Measurements from ENCODE around the gene XIRP1.

The XIRP1 gene

GRCh38 chr3:39184081-39184967 is 8.1 kb downstream of the XIRP1 start:
- no peak for TF ChIP-seq CTCF (IDR thresholded peaks at IDR 0.05; ENCODE audit: unreplicated experiment in 3 of 3)
- H3K4me3 Mint-ChIP-seq: no peak overlapping the region
- H3K4me1 Mint-ChIP-seq: peaks cover 58% of the 10 kb centered on the region

GRCh38 chr3:39183211-39184080 is 8.9 kb downstream of the XIRP1 start:
- no peak for TF ChIP-seq CTCF (IDR thresholded peaks at IDR 0.05; ENCODE audit: unreplicated experiment in 3 of 3)
- peaks cover 66% of the 10 kb centered on the region for H3K4me1 Mint-ChIP-seq
- H3K36me3 Mint-ChIP-seq (ENCODE audit: low read depth): no peaks in the 10 kb centered on the region
- no peaks in the 10 kb centered on the region for H3K9me3 Mint-ChIP-seq
- H3K4me3 Mint-ChIP-seq: peak overlapping the region in 1 of 3 experiments; percentile 4
- no peaks in the 10 kb centered on the region for H3K27me3 Mint-ChIP-seq (ENCODE audit: low read depth)
- peak overlapping the region; percentile 49 to 83 (median 51) for H3K27ac Mint-ChIP-seq

More at GRCh38 chr3:39184081-39184967, 8.1 kb downstream of the XIRP1 start:
- H3K27ac Mint-ChIP-seq: peak overlapping the region in 1 of 3 experiments; percentile 83
- no peaks in the 10 kb centered on the region for H3K36me3 Mint-ChIP-seq (ENCODE audit: low read depth)
- H3K27me3 Mint-ChIP-seq (ENCODE audit: low read depth): peaks cover under 1% of the 10 kb centered on the region
- no peaks in the 10 kb centered on the region for H3K9me3 Mint-ChIP-seq

- H3K4me1 Mint-ChIP-seq: peaks cover 69% of the 10 kb centered on the region
- TF ChIP-seq CTCF (IDR thresholded peaks at IDR 0.05; ENCODE audit: unreplicated experiment in 3 of 3): no peak
- H3K27me3 Mint-ChIP-seq (ENCODE audit: low read depth): no peaks in the 10 kb centered on the region
- H3K4me3 Mint-ChIP-seq: peak overlapping the region; percentile 65 to 81 (median 76)
- no peaks in the 10 kb centered on the region for H3K9me3 Mint-ChIP-seq
- H3K27ac Mint-ChIP-seq: peak overlapping the region; percentile 49 to 83 (median 51)
- H3K36me3 Mint-ChIP-seq (ENCODE audit: low read depth): no peaks in the 10 kb centered on the region
Observed at GRCh38 chr3:39181408-39182335, 10.7 kb downstream of the XIRP1 start.

- peak overlapping the region; percentile 81 to 82 (median 81) for H3K4me3 Mint-ChIP-seq
Observed at GRCh38 chr3:39180546-39181346, 11.6 kb downstream of the XIRP1 start.

More at GRCh38 chr3:39180546-39181346, 11.6 kb downstream of the XIRP1 start:
- H3K4me1 Mint-ChIP-seq: peaks cover 74% of the 10 kb centered on the region
- TF ChIP-seq CTCF (IDR thresholded peaks at IDR 0.05; ENCODE audit: unreplicated experiment in 3 of 3): peak in 1 of 3 experiments; percentile 7
- no peaks in the 10 kb centered on the region for H3K9me3 Mint-ChIP-seq
- peak overlapping the region; percentile 75 to 87 (median 85) for H3K27ac Mint-ChIP-seq
- no peaks in the 10 kb centered on the region for H3K27me3 Mint-ChIP-seq (ENCODE audit: low read depth)
- no peaks in the 10 kb centered on the region for H3K36me3 Mint-ChIP-seq (ENCODE audit: low read depth)
